Measurements from ENCODE around the gene INPP5D. TPM values are rescaled to one million over a fixed set of nuclear protein-coding genes. Genes with fewer than 3 reads are reported as not detected.

Gene INPP5D
- polyA plus RNA-seq, 1 donor (not counting 4 experiments of a cell fraction or from before 2014, with no cell fraction given): 7.5 TPM

- DNase-seq (ENCODE audit: low read depth, low spot score) (no peak), FAIRE-seq (no peak)
- TF ChIP-seq, protein P1, sequence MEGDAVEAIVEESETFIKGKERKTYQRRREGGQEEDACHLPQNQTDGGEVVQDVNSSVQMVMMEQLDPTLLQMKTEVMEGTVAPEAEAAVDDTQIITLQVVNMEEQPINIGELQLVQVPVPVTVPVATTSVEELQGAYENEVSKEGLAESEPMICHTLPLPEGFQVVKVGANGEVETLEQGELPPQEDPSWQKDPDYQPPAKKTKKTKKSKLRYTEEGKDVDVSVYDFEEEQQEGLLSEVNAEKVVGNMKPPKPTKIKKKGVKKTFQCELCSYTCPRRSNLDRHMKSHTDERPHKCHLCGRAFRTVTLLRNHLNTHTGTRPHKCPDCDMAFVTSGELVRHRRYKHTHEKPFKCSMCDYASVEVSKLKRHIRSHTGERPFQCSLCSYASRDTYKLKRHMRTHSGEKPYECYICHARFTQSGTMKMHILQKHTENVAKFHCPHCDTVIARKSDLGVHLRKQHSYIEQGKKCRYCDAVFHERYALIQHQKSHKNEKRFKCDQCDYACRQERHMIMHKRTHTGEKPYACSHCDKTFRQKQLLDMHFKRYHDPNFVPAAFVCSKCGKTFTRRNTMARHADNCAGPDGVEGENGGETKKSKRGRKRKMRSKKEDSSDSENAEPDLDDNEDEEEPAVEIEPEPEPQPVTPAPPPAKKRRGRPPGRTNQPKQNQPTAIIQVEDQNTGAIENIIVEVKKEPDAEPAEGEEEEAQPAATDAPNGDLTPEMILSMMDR (optimal IDR thresholded peaks at IDR 0.05 in 1 of 3, IDR thresholded peaks at IDR 0.05 in 1 of 3, conservative IDR thresholded peaks at IDR 0.05 in 1 of 3; ENCODE audit: extremely low read depth in 1 of 3, insufficient read depth in 2 of 3, low read length in 3 of 3): no peak
- no peak for TF ChIP-seq EZH2 (IDR thresholded peaks at IDR 0.05; ENCODE audit: low read length)
- no peak overlapping the region for H3K4me3 ChIP-seq (ENCODE audit: control insufficient read depth in 2 of 3, extremely low read depth in 1 of 3, insufficient read depth in 2 of 3, low read depth in 1 of 3, low read length in 3 of 3)
- H3K4me1 ChIP-seq (ENCODE audit: control insufficient read depth, extremely low read depth, insufficient read depth, low read length): peaks cover 5% of the 10 kb centered on the region
- H3K9ac ChIP-seq (ENCODE audit: control insufficient read depth, extremely low read depth, insufficient read depth, low read length): no peak overlapping the region
- H3K27ac ChIP-seq (ENCODE audit: control insufficient read depth, insufficient read depth, low read length): no peak overlapping the region
- no peak overlapping the region for H2AFZ ChIP-seq (ENCODE audit: control insufficient read depth, low read length)
- peaks cover 2% of the 10 kb centered on the region for H3K9me3 ChIP-seq (ENCODE audit: control insufficient read depth, low read depth, low read length)
- H4K20me1 ChIP-seq (ENCODE audit: control insufficient read depth, extremely low read depth, insufficient read depth, low read length): no peaks in the 10 kb centered on the region
- H3K79me2 ChIP-seq (ENCODE audit: control insufficient read depth, insufficient read depth, low read length): no peaks in the 10 kb centered on the region
- H3K4me2 ChIP-seq (ENCODE audit: control insufficient read depth, extremely low read depth, insufficient read depth, low read depth, low read length): no peak overlapping the region
- H3K9me1 ChIP-seq (ENCODE audit: control insufficient read depth, extremely low read depth, insufficient read depth, low read length): no peaks in the 10 kb centered on the region
- no peaks in the 10 kb centered on the region for H3K27me3 ChIP-seq (ENCODE audit: control insufficient read depth, extremely low read depth, insufficient read depth, low read length)
- dilution Hi-C loops (cut with MboI; ENCODE audit: extremely low pct_ligation_motif_present, low sequenced_read_pairs): no loop called here
- H3K36me3 ChIP-seq (ENCODE audit: control insufficient read depth in 2 of 2, extremely low read depth in 1 of 2, insufficient read depth in 2 of 2, low read length in 2 of 2): no peaks in the 10 kb centered on the region
These were observed 8.7 kb downstream of the INPP5D start for GRCh38 chr2:233068762-233069418.

GRCh38 chr2:233072838-233073237, 12.7 kb downstream of the INPP5D start:
- FAIRE-seq (no peak), DNase-seq (ENCODE audit: low read depth, low spot score) (no peak)
- no peaks in the 10 kb centered on the region for H4K20me1 ChIP-seq (ENCODE audit: control insufficient read depth, extremely low read depth, insufficient read depth, low read length)
- no peaks in the 10 kb centered on the region for H3K36me3 ChIP-seq (ENCODE audit: control insufficient read depth in 2 of 2, extremely low read depth in 1 of 2, insufficient read depth in 2 of 2, low read length in 2 of 2)
- H3K79me2 ChIP-seq (ENCODE audit: control insufficient read depth, insufficient read depth, low read length): no peaks in the 10 kb centered on the region
- H2AFZ ChIP-seq (ENCODE audit: control insufficient read depth, low read length): no peak overlapping the region
- no peak overlapping the region for H3K27ac ChIP-seq (ENCODE audit: control insufficient read depth, insufficient read depth, low read length)
- H3K9me3 ChIP-seq (ENCODE audit: control insufficient read depth, low read depth, low read length): peaks cover 2% of the 10 kb centered on the region
- H3K4me3 ChIP-seq (ENCODE audit: control insufficient read depth in 2 of 3, extremely low read depth in 1 of 3, insufficient read depth in 2 of 3, low read depth in 1 of 3, low read length in 3 of 3): no peak overlapping the region
- dilution Hi-C loops (cut with MboI; ENCODE audit: extremely low pct_ligation_motif_present, low sequenced_read_pairs): no loop called here
- H3K9me1 ChIP-seq (ENCODE audit: control insufficient read depth, extremely low read depth, insufficient read depth, low read length): no peaks in the 10 kb centered on the region
- no peak overlapping the region for H3K9ac ChIP-seq (ENCODE audit: control insufficient read depth, extremely low read depth, insufficient read depth, low read length)
- H3K27me3 ChIP-seq (ENCODE audit: control insufficient read depth, extremely low read depth, insufficient read depth, low read length): no peaks in the 10 kb centered on the region
- H3K4me2 ChIP-seq (ENCODE audit: control insufficient read depth, extremely low read depth, insufficient read depth, low read depth, low read length): no peak overlapping the region
- no peak for TF ChIP-seq EZH2 (IDR thresholded peaks at IDR 0.05; ENCODE audit: low read length)
- TF ChIP-seq, protein P1 (optimal IDR thresholded peaks at IDR 0.05 in 1 of 3, IDR thresholded peaks at IDR 0.05 in 1 of 3, conservative IDR thresholded peaks at IDR 0.05 in 1 of 3; ENCODE audit: extremely low read depth in 1 of 3, insufficient read depth in 2 of 3, low read length in 3 of 3): no peak
- peaks cover 11% of the 10 kb centered on the region for H3K4me1 ChIP-seq (ENCODE audit: control insufficient read depth, extremely low read depth, insufficient read depth, low read length)
